Measurements from ENCODE around the gene ASCL4.

- TF ChIP-seq CTCF (conservative IDR thresholded peaks at IDR 0.05; ENCODE audit: low read depth, low read length) (no peak), POLR2A (IDR thresholded peaks at IDR 0.05; ENCODE audit: low read depth, low read length) (no peak)
Measured at GRCh38 chr12:107735763-107736162, 38.7 kb upstream of the ASCL4 start.

All from IMR-90 (cell line).